ENCODE results near the gene CHIT1. TPM values are rescaled to one million over a fixed set of nuclear protein-coding genes. Genes with fewer than 3 reads are reported as not detected.

Gene CHIT1
- total and polyA plus RNA-seq, 9 donors = 0.08 to 26.9 (median 0.90) TPM; not detected in 3

DNA sequence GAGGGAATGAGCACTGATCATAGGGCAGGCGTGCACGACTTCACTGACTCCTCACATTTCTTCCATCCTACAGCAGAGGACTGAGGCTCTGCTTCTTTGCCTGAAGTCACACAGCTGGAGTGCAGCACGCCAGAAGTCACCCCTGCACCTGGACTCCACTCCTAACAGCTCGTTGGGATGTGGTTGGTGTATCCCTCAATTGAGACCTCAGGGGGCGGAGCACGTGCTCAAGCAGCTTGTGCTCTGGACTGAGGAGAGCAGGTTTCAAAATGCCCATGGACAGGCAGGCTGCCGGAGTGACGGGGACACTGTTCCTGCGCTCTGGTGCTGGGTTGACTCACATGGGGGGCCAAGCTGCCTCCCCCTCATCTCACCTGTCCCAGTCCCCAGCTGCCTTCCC is 13.9 kb downstream of the CHIT1 start:
- TF ChIP-seq EP300 (IDR thresholded peaks at IDR 0.05) = no peak
- TF ChIP-seq CTCF (IDR thresholded peaks at IDR 0.05) = no peak
- no peak for TF ChIP-seq POLR2A (IDR thresholded peaks at IDR 0.05)
- Histone ChIP-seq H3K27ac (no peak overlapping the region), H3K4me1 (ENCODE audit: insufficient read depth) (no peaks in the 10 kb centered on the region), H3K4me3 (no peak overlapping the region), H3K27me3 (no peaks in the 10 kb centered on the region), H3K9me3 (no peaks in the 10 kb centered on the region), H3K36me3 (no peaks in the 10 kb centered on the region)
- no peak for DNase-seq
- 64 to 71% (median 65%) methylated on average over 9 of the region's 9 CpGs for WGBS, 3 donors
- intact Hi-C loops (cut with DNase I) = loop anchor here in 3 of 4 donors (5.0 kb wide), 4 partner anchors 88 to 178 kb away; partner anchors contain the start of gene ADORA1 (in 1 of the 3)

DNA sequence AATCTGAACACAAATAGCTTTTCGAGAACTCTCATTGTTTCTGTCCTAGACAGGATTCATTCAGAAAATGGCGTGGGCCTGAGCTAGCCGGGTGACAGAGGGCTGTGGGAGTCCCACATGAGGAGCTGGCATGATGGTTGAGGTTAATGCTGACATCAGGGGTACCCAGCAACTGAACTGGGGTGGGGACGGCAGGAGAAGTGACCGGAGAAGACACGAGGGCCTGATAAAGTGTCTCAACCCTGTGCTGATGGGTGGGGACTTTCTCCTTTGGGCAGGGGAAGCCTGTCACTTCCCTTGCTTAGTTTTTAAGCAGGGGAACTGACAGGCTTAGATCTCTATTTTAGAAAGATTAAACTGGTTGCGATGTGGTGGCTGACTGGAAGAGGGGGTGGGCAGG is 14.6 kb downstream of the CHIT1 start:
- no peaks in the 10 kb centered on the region for H3K36me3 ChIP-seq
- no peaks in the 10 kb centered on the region for H3K27me3 ChIP-seq
- TF ChIP-seq CTCF (IDR thresholded peaks at IDR 0.05) (no peak), POLR2A (IDR thresholded peaks at IDR 0.05) (no peak), EP300 (IDR thresholded peaks at IDR 0.05) (no peak)
- H3K27ac ChIP-seq = no peak overlapping the region
- intact Hi-C loops (cut with DNase I) = loop anchor here in 3 of 4 donors (5.0 kb wide), 4 partner anchors 88 to 178 kb away; partner anchors contain the start of gene ADORA1 (in 1 of the 3)
- no peak overlapping the region for H3K4me3 ChIP-seq
- H3K9me3 ChIP-seq = no peaks in the 10 kb centered on the region
- WGBS, 3 donors = 80 to 87% (median 87%) methylated on average over 7 of the region's 7 CpGs
- H3K4me1 ChIP-seq (ENCODE audit: insufficient read depth) = no peaks in the 10 kb centered on the region
- no peak for DNase-seq

DNA sequence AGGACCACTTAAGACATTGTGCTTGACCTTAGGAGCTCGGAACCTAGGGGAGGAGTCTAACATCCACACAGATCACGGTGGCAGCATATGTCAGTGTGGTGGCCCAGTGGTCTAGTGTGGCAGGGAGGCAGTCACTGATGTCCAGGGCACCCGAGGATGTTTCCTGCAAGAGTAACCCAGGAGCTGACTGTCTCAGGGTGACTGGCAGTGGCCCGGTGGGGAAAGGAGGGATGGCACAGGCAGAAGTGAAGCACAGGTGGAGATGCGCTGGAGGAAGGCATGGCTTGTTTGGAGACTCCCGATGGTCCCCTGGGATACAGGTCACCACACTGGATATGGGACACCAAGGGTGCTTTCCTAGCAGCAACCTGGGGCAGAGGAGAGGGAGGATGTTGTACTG is 16.3 kb downstream of the CHIT1 start:
- DNase-seq = no peak
- Histone ChIP-seq H3K27me3 (no peaks in the 10 kb centered on the region), H3K9me3 (no peaks in the 10 kb centered on the region), H3K4me3 (no peak overlapping the region), H3K36me3 (no peaks in the 10 kb centered on the region), H3K4me1 (ENCODE audit: insufficient read depth) (no peaks in the 10 kb centered on the region), H3K27ac (no peak overlapping the region)
- intact Hi-C loops (cut with DNase I) = no loop called here
- no peak for TF ChIP-seq POLR2A (IDR thresholded peaks at IDR 0.05)
- TF ChIP-seq CTCF (IDR thresholded peaks at IDR 0.05) = no peak
- TF ChIP-seq EP300 (IDR thresholded peaks at IDR 0.05) = no peak
- 87 to 90% (median 87%) methylated on average over 6 of the region's 6 CpGs for WGBS, 3 donors

DNA sequence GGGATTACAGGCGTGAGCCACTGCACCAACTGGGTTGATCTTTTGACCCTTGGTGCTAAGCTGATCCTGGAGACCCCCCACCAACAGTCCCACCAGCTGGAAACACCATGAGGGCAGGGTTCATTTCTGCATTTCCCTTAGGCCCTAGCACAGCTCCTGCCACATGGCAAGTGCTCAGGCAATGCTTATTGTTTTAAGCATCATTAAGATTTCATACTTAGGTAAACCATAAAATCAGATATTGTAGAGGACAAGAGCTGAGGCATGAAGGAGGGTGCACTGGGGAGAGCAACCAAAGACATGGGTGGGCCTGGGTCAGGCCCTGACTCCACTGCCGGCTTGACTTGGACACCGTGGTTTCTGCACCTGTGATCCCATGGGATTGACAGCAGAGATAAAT is 17.7 kb downstream of the CHIT1 start:
- H3K36me3 ChIP-seq = no peaks in the 10 kb centered on the region
- H3K27me3 ChIP-seq = no peaks in the 10 kb centered on the region
- intact Hi-C loops (cut with DNase I) = no loop called here
- H3K4me1 ChIP-seq (ENCODE audit: insufficient read depth) = no peaks in the 10 kb centered on the region
- H3K27ac ChIP-seq = no peak overlapping the region
- no peak for DNase-seq
- 88 to 90% (median 89%) methylated on average over 3 of the region's 3 CpGs for WGBS, 3 donors
- H3K4me3 ChIP-seq = no peak overlapping the region
- no peaks in the 10 kb centered on the region for H3K9me3 ChIP-seq
- TF ChIP-seq EP300 (IDR thresholded peaks at IDR 0.05) = no peak
- TF ChIP-seq CTCF (IDR thresholded peaks at IDR 0.05) = no peak
- TF ChIP-seq POLR2A (IDR thresholded peaks at IDR 0.05) = no peak

Data from ovary (tissue), 9 donors.